Nephron progenitor cell (in vitro differentiated cells): ENCODE results near the gene TRIO.

Experiments used
- DNase-seq: peaks from one replicate; pipeline ENCODE4 v3.0.0; 2021
- H3K27ac Mint-ChIP-seq: 2 replicates; pipeline ENCODE4 v1.8.0; 2021; ENCODE audit warnings: mild to moderate bottlenecking, moderate library complexity, mixed read lengths
- H3K27me3 Mint-ChIP-seq: 2 replicates; pipeline ENCODE4 v1.8.0; 2021; ENCODE audit warnings: mild to moderate bottlenecking, low read depth, mixed read lengths; ENCODE audit not compliant: poor library complexity
- H3K36me3 Mint-ChIP-seq: 2 replicates; pipeline ENCODE4 v1.8.0; 2021; ENCODE audit warnings: low read depth, mixed read lengths
- H3K4me1 Mint-ChIP-seq: 2 replicates; pipeline ENCODE4 v1.8.0; 2021; ENCODE audit warnings: mixed read lengths
- H3K4me3 Mint-ChIP-seq: 2 replicates; pipeline ENCODE4 v1.8.0; 2021; ENCODE audit warnings: mild to moderate bottlenecking, moderate library complexity, mixed read lengths
- H3K9me3 Mint-ChIP-seq: 2 replicates; pipeline ENCODE4 v1.8.0; 2021; ENCODE audit warnings: mild to moderate bottlenecking, moderate library complexity, mixed read lengths
- TF ChIP-seq, protein P1 (sequence below): fragments of 200-600 bp; sonication (generic); IDR thresholded peaks from 2 replicates; pipeline ENCODE4 v1.5.0; 2021; ENCODE audit warnings: antibody characterized with exemption

Gene TRIO

DNA sequence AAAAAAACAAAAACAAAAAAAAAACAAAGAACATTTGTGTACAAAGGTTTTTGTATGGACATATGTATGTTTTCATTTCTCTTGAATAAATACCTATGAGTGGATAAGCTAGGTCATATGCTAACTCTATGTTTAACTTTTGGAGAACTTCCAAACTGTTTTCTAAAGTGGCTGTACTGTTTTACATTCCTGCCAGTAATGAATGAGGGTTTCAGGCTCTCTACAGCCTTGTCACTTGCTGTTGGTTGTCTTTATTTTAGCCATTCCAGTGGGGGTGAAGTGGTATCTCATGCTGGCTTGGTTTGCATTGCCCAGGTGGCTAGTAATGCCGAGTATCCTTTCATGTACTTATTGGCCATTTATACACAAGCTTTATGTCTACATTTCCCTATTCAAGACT is 9.1 kb upstream of the TRIO start:
- no peaks in the 10 kb centered on the region for H3K36me3 Mint-ChIP-seq
- peaks cover 29% of the 10 kb centered on the region for H3K9me3 Mint-ChIP-seq
- peaks cover 19% of the 10 kb centered on the region for H3K4me1 Mint-ChIP-seq
- TF ChIP-seq, protein P1, sequence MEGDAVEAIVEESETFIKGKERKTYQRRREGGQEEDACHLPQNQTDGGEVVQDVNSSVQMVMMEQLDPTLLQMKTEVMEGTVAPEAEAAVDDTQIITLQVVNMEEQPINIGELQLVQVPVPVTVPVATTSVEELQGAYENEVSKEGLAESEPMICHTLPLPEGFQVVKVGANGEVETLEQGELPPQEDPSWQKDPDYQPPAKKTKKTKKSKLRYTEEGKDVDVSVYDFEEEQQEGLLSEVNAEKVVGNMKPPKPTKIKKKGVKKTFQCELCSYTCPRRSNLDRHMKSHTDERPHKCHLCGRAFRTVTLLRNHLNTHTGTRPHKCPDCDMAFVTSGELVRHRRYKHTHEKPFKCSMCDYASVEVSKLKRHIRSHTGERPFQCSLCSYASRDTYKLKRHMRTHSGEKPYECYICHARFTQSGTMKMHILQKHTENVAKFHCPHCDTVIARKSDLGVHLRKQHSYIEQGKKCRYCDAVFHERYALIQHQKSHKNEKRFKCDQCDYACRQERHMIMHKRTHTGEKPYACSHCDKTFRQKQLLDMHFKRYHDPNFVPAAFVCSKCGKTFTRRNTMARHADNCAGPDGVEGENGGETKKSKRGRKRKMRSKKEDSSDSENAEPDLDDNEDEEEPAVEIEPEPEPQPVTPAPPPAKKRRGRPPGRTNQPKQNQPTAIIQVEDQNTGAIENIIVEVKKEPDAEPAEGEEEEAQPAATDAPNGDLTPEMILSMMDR, result no peak
- no peak for DNase-seq
- no peak overlapping the region for H3K27ac Mint-ChIP-seq
- H3K27me3 Mint-ChIP-seq, result peaks cover 10% of the 10 kb centered on the region
- no peak overlapping the region for H3K4me3 Mint-ChIP-seq

DNA sequence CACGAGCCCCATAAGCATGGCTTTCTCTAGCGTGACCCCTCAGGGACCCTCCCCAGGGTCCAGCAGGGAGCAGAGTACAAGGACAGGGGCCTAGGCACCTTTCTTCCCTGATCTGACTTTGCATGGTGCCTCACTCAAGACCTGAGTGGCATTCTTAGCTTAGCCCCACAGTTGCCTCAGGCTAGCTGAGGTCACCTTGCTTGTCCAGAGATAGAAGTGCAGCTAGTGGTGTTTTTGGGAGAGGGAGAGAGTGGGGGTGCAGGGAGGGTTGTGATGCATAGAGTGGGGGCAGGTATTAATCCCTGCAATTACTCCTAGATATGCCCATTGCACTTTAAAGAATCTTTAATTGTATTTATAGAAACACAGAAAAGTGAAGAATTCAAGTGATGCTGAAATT is 8.4 kb upstream of the TRIO start:
- Mint-ChIP-seq H3K9me3 (peaks cover 29% of the 10 kb centered on the region), H3K4me1 (peaks cover 24% of the 10 kb centered on the region), H3K27ac (no peak overlapping the region), H3K36me3 (no peaks in the 10 kb centered on the region), H3K27me3 (peaks cover 7% of the 10 kb centered on the region), H3K4me3 (no peak overlapping the region)
- TF ChIP-seq, protein P1, result no peak
- DNase-seq, result no peak

DNA sequence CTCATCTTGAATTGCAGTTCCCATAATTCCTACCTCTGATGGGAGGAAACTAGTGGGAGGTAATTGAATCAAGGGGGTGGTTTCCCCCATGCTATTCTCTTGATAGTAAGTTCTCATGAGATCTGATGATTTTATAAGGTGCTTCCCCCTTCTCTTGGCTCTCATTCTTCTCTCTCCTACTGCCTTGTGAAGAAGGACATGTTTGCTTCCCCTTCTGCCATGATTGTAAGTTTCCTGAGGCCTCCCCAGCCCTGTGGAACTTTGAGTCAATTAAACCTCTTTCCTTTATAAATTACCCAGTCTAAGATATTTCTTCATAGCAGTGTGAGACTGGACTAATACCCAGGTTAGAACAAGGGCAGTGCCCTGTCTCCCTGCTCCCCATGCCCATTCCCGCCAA is 7.5 kb upstream of the TRIO start:
- Mint-ChIP-seq H3K36me3 (no peaks in the 10 kb centered on the region), H3K4me1 (peaks cover 24% of the 10 kb centered on the region), H3K27me3 (peaks cover 10% of the 10 kb centered on the region), H3K4me3 (no peak overlapping the region), H3K9me3 (peaks cover 29% of the 10 kb centered on the region), H3K27ac (no peak overlapping the region)
- TF ChIP-seq, protein P1, result no peak
- no peak for DNase-seq

DNA sequence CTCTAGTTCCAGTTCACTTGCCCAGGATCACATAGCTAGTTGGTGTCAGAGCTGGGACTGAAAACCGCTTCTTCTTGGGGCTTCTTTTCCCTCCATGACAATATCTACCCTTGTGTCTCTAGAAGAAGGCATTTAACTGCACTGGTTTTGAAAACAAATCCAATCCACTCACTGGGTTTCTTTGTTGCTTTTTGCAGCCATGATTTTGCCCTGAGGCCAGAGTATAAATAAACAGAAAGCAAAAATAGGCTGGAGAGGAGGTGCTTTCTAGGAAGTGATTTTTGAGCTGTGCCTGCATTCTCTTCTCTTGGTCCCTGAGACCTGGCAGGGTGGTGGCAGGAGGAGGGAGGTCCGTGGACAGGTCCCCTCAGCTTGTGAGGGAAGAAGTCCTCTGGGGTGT is 6.9 kb upstream of the TRIO start:
- peaks cover 29% of the 10 kb centered on the region for H3K9me3 Mint-ChIP-seq
- H3K36me3 Mint-ChIP-seq, result no peaks in the 10 kb centered on the region
- no peak overlapping the region for H3K4me3 Mint-ChIP-seq
- TF ChIP-seq, protein P1, result no peak
- no peak for DNase-seq
- H3K27ac Mint-ChIP-seq, result no peak overlapping the region
- H3K27me3 Mint-ChIP-seq, result peaks cover 12% of the 10 kb centered on the region
- peaks cover 25% of the 10 kb centered on the region for H3K4me1 Mint-ChIP-seq

DNA sequence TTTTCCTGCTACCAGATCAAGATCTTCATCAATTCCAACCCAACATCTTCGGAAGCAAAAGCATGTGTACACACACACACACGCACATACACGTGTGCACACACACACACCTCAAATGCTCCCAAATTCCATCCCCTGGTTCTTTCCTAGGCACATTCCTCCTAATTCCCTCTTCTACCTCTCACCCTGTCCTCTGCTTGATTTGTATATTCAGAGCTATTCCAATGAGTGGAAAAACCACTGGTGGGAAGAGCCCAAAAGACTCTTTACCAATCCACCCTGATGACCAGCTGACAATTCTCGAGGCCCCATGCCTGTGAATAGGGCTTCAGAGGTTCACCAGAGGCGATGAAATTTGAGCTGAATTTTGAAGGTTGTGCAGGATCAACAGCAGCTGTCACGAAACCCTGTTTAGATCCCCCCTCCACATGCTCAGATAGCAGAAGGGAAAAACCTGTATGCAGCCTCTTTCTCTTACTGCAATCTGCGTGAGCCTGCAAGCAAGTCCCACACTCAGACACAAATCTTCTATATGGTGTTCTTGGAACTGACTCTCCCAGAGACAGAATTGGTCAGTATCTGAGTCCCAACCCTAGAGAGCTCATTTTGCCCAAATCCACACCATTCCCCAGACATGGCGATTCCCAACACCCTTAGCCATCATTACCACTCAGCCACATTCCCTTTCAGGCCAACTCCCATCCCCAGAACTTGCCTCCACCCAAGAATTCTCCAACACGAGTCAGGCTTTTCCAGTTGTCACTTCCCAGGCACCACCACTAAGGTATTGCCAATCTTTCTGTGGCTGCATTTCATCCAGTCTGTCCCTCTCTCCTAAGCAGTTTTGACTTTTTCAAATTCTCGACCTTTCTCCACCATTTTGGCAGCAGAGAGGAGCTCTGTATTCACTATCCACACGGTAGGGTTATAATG is 4.3 kb upstream of the TRIO start:
- Mint-ChIP-seq H3K9me3 (peaks cover 23% of the 10 kb centered on the region), H3K4me3 (no peak overlapping the region), H3K27ac (no peak overlapping the region), H3K4me1 (peaks cover 31% of the 10 kb centered on the region), H3K27me3 (peaks cover 15% of the 10 kb centered on the region), H3K36me3 (no peaks in the 10 kb centered on the region)
- no peak for DNase-seq
- TF ChIP-seq, protein P1, result no peak

DNA sequence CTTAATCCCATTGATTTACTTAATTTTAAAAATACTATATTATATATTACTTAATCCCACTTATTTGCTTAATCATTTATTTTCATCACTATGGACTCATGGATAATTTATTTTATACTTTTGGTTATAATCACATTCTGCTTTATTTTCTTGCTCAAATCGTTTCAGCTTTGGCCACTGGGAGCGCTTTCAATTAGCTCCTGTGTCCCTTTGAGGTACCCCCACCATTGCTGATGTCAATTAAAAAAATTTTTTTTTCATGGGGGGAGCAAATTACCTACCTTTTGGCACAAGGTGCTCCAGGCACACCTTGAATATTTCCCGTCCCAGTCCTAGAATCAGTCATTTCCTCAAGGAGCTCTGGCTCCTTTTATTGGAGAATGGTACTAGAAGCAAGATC is 1.4 kb upstream of the TRIO start:
- H3K27ac Mint-ChIP-seq, result no peak overlapping the region
- no peaks in the 10 kb centered on the region for H3K9me3 Mint-ChIP-seq
- H3K36me3 Mint-ChIP-seq, result no peaks in the 10 kb centered on the region
- peaks cover 12% of the 10 kb centered on the region for H3K27me3 Mint-ChIP-seq
- H3K4me1 Mint-ChIP-seq, result peaks cover 28% of the 10 kb centered on the region
- DNase-seq, result no peak
- TF ChIP-seq, protein P1, result no peak
- H3K4me3 Mint-ChIP-seq, result peak overlapping the region; percentile 88
